ENCODE data around the gene AP4E1.
"Not testable (repeated sequence)": the region's sequence is repeated elsewhere in the genome, so short reads cannot be mapped to it uniquely, and the experiment has no call there.

AP4E1 gene

GRCh38 chr15:50945725-50946124 lies 37.2 kb downstream of the AP4E1 start:
- H3K4me3 Mint-ChIP-seq, result no peak overlapping the region
- no peak for DNase-seq
- H3K9me3 Mint-ChIP-seq, result no peaks in the 10 kb centered on the region
- no peaks in the 10 kb centered on the region for H3K27me3 Mint-ChIP-seq
- H3K4me1 Mint-ChIP-seq (ENCODE audit: low read depth), result no peaks in the 10 kb centered on the region
- no peak overlapping the region for H3K27ac Mint-ChIP-seq
- peaks cover 86% of the 10 kb centered on the region for H3K36me3 Mint-ChIP-seq (ENCODE audit: low read depth)

DNA sequence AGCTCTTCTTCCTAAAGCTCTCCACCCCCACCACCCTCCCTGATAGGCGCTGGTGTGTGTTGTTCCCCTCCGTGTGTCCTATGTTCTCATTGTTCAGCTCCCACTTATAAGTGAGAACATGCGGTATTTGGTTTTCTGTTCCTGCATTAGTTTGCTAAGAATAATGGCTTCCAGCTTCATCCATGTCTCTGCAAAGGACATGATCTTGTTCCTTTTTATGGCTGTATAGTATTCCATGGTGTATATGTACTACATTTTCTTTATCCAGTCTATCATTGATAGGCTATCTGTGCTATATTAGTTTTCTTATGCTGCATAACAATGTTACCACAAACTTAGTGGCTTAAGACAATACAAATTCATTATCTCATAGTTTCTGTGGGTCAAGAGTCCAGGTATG lies 42.3 kb downstream of the AP4E1 start:
- H3K27ac Mint-ChIP-seq; H3K9me3 Mint-ChIP-seq; H3K4me3 Mint-ChIP-seq; H3K4me1 Mint-ChIP-seq (ENCODE audit: low read depth); H3K27me3 Mint-ChIP-seq; DNase-seq: not testable (repeated sequence)
- peaks cover 92% of the 10 kb centered on the region for H3K36me3 Mint-ChIP-seq (ENCODE audit: low read depth)

- Mint-ChIP-seq H3K27me3 (no peaks in the 10 kb centered on the region), H3K36me3 (ENCODE audit: low read depth) (peaks cover 94% of the 10 kb centered on the region)
- DNase-seq, result no peak
Measured at GRCh38 chr15:50953302-50953701, 44.8 kb downstream of the AP4E1 start.

DNA sequence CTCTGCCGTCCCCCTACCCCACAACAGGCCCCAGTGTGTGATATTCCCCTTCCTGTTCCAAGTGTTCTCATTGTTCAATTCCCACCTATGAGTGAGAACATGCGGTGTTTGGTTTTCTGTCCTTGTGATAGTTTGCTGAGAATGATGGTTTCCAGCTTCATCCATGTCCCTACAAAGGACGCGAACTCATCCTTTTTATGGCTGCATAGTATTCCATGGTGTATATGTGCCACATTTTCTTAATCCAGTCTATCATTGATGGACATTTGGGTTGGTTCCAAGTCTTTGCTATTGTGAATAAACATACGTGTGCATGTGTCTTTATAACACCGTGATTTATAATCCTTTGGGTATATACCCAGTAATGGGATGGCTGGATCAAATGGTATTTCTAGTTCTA lies 46.4 kb downstream of the AP4E1 start:
- not testable (repeated sequence) for H3K27me3 Mint-ChIP-seq; DNase-seq; H3K27ac Mint-ChIP-seq; H3K4me1 Mint-ChIP-seq (ENCODE audit: low read depth); H3K4me3 Mint-ChIP-seq
- H3K36me3 Mint-ChIP-seq (ENCODE audit: low read depth), result peaks cover 97% of the 10 kb centered on the region
- peaks cover 16% of the 10 kb centered on the region for H3K9me3 Mint-ChIP-seq

More at GRCh38 chr15:50953302-50953701, 44.8 kb downstream of the AP4E1 start:
- Mint-ChIP-seq H3K27ac (no peak overlapping the region), H3K4me3 (no peak overlapping the region), H3K9me3 (peaks cover 7% of the 10 kb centered on the region), H3K4me1 (ENCODE audit: low read depth) (no peaks in the 10 kb centered on the region)

- H3K27ac Mint-ChIP-seq, result no peak overlapping the region
- H3K27me3 Mint-ChIP-seq, result no peaks in the 10 kb centered on the region
- H3K4me3 Mint-ChIP-seq, result no peak overlapping the region
- H3K4me1 Mint-ChIP-seq (ENCODE audit: low read depth), result no peaks in the 10 kb centered on the region
- peaks cover 51% of the 10 kb centered on the region for H3K9me3 Mint-ChIP-seq
- DNase-seq, result no peak
- H3K36me3 Mint-ChIP-seq (ENCODE audit: low read depth), result peaks cover 98% of the 10 kb centered on the region
Measured at GRCh38 chr15:50959717-50960116, 51.2 kb downstream of the AP4E1 start.

GRCh38 chr15:50964075-50964474 lies 55.6 kb downstream of the AP4E1 start:
- Mint-ChIP-seq H3K4me3 (no peak overlapping the region), H3K4me1 (ENCODE audit: low read depth) (no peaks in the 10 kb centered on the region), H3K27me3 (no peaks in the 10 kb centered on the region), H3K27ac (no peak overlapping the region), H3K9me3 (peaks cover 66% of the 10 kb centered on the region), H3K36me3 (ENCODE audit: low read depth) (peaks cover 95% of the 10 kb centered on the region)
- DNase-seq, result no peak

DNA sequence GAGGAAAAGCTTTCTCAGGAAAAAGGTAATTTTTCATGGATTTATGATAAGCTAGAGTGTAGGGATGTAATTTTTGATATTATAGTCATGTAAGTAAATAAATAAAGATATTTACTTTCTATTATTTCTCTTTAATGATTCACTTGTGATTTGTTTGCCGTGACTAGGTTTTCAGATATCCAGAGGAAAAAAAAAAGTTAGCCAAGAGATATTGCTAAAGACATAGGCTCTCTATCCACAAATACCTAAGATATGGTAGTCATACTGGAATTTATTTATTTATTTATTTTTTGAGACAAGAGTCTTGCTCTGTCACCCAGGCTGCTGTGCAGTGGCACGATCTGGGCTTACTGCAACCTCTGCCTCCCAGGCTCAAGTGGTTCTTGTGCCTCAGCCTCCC lies 59.9 kb downstream of the AP4E1 start:
- H3K4me1 Mint-ChIP-seq (ENCODE audit: low read depth), result peaks cover 4% of the 10 kb centered on the region
- H3K27me3 Mint-ChIP-seq, result no peaks in the 10 kb centered on the region
- peaks cover 58% of the 10 kb centered on the region for H3K9me3 Mint-ChIP-seq
- no peak overlapping the region for H3K4me3 Mint-ChIP-seq
- peaks cover 96% of the 10 kb centered on the region for H3K36me3 Mint-ChIP-seq (ENCODE audit: low read depth)
- DNase-seq, result no peak
- H3K27ac Mint-ChIP-seq, result no peak overlapping the region

- DNase-seq, result no peak
- Mint-ChIP-seq H3K36me3 (ENCODE audit: low read depth) (peaks cover 97% of the 10 kb centered on the region), H3K27me3 (no peaks in the 10 kb centered on the region), H3K9me3 (peaks cover 41% of the 10 kb centered on the region), H3K4me3 (no peak overlapping the region), H3K27ac (no peak overlapping the region), H3K4me1 (ENCODE audit: low read depth) (peaks cover 4% of the 10 kb centered on the region)
Measured at GRCh38 chr15:50970524-50970923, 62.0 kb downstream of the AP4E1 start.

DNA sequence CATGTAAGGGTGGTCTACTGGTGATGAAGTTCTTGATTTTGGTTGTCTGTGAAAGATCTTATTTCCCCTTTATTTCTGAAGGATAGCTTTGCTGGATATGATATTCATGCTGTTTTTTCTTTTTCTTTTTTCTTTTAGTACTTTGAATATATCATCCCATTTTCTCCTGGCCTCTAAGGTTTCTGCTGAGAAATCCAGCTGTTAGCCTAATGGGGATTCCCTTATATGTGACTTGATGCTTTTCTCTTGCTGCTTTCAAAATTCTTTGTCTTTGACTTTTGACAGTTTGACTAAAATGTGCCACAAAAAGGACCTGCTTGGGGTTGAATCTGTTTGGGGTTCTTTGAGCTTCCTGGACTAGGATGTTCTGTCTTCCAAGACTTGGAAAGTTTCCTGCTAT lies 62.6 kb downstream of the AP4E1 start:
- Mint-ChIP-seq H3K4me3 (no peak overlapping the region), H3K27ac (no peak overlapping the region), H3K4me1 (ENCODE audit: low read depth) (peaks cover 4% of the 10 kb centered on the region), H3K27me3 (no peaks in the 10 kb centered on the region), H3K36me3 (ENCODE audit: low read depth) (peaks cover 96% of the 10 kb centered on the region), H3K9me3 (peaks cover 38% of the 10 kb centered on the region)
- no peak for DNase-seq

- Mint-ChIP-seq H3K4me1 (ENCODE audit: low read depth) (peaks cover 4% of the 10 kb centered on the region), H3K27ac (no peak overlapping the region), H3K36me3 (ENCODE audit: low read depth) (peaks cover 96% of the 10 kb centered on the region), H3K27me3 (no peaks in the 10 kb centered on the region), H3K9me3 (peaks cover 38% of the 10 kb centered on the region), H3K4me3 (no peak overlapping the region)
- DNase-seq, result no peak
Measured at GRCh38 chr15:50971542-50971941, 63.1 kb downstream of the AP4E1 start.

- H3K36me3 Mint-ChIP-seq (ENCODE audit: low read depth), result peaks cover 83% of the 10 kb centered on the region
- no peak overlapping the region for H3K4me3 Mint-ChIP-seq
- peaks cover 5% of the 10 kb centered on the region for H3K4me1 Mint-ChIP-seq (ENCODE audit: low read depth)
- no peaks in the 10 kb centered on the region for H3K27me3 Mint-ChIP-seq
- no peak for DNase-seq
- H3K9me3 Mint-ChIP-seq, result peaks cover 31% of the 10 kb centered on the region
- H3K27ac Mint-ChIP-seq, result no peak overlapping the region
Measured at GRCh38 chr15:50973605-50974004, 65.1 kb downstream of the AP4E1 start.

DNA sequence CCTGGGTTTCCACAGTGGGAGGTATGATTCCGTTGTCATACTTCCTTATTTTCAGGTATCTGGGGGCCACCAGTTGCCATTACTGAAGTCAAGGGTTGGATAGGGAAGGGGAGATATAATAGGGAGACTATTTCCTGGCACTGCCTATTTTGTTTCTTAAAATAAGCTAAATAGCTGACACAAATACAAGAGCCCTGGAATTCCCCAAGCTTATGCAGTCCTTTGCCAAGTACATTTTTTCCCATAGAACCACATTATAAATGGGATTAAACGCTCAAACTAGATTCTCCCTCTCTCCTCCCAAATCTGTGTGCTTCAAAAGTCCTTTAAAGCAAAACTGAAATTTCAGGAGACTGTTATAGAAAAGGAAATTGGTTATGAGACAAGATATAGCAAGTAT lies 68.7 kb downstream of the AP4E1 start:
- DNase-seq, result no peak
- H3K4me3 Mint-ChIP-seq, result no peak overlapping the region
- no peaks in the 10 kb centered on the region for H3K27me3 Mint-ChIP-seq
- peaks cover 78% of the 10 kb centered on the region for H3K36me3 Mint-ChIP-seq (ENCODE audit: low read depth)
- H3K4me1 Mint-ChIP-seq (ENCODE audit: low read depth), result peaks cover 6% of the 10 kb centered on the region
- no peak overlapping the region for H3K27ac Mint-ChIP-seq
- H3K9me3 Mint-ChIP-seq, result peaks cover 4% of the 10 kb centered on the region

- Mint-ChIP-seq H3K27ac (no peak overlapping the region), H3K27me3 (no peaks in the 10 kb centered on the region), H3K9me3 (peaks cover 4% of the 10 kb centered on the region), H3K36me3 (ENCODE audit: low read depth) (peaks cover 79% of the 10 kb centered on the region), H3K4me1 (ENCODE audit: low read depth) (peaks cover 6% of the 10 kb centered on the region), H3K4me3 (no peak overlapping the region)
- no peak for DNase-seq
Measured at GRCh38 chr15:50978580-50978979, 70.1 kb downstream of the AP4E1 start.

GRCh38 chr15:50979041-50979440 lies 70.6 kb downstream of the AP4E1 start:
- H3K36me3 Mint-ChIP-seq (ENCODE audit: low read depth), result peaks cover 79% of the 10 kb centered on the region
- H3K4me1 Mint-ChIP-seq (ENCODE audit: low read depth), result peaks cover 6% of the 10 kb centered on the region
- no peak overlapping the region for H3K4me3 Mint-ChIP-seq
- no peak overlapping the region for H3K27ac Mint-ChIP-seq
- H3K9me3 Mint-ChIP-seq, result peaks cover 7% of the 10 kb centered on the region
- no peak for DNase-seq
- no peaks in the 10 kb centered on the region for H3K27me3 Mint-ChIP-seq

- H3K4me3 Mint-ChIP-seq, result no peak overlapping the region
- peaks cover 67% of the 10 kb centered on the region for H3K36me3 Mint-ChIP-seq (ENCODE audit: low read depth)
- no peaks in the 10 kb centered on the region for H3K27me3 Mint-ChIP-seq
Measured at GRCh38 chr15:50993598-50993997, 85.1 kb downstream of the AP4E1 start.

GRCh38 chr15:50996641-50997040 lies 88.2 kb downstream of the AP4E1 start:
- Mint-ChIP-seq H3K36me3 (ENCODE audit: low read depth) (peaks cover 70% of the 10 kb centered on the region), H3K4me3 (no peak overlapping the region), H3K27me3 (no peaks in the 10 kb centered on the region), H3K4me1 (ENCODE audit: low read depth) (no peaks in the 10 kb centered on the region), H3K27ac (no peak overlapping the region), H3K9me3 (no peaks in the 10 kb centered on the region)
- DNase-seq, result no peak

More at GRCh38 chr15:50993598-50993997, 85.1 kb downstream of the AP4E1 start:
- DNase-seq, result no peak
- H3K9me3 Mint-ChIP-seq, result no peaks in the 10 kb centered on the region
- no peak overlapping the region for H3K27ac Mint-ChIP-seq
- H3K4me1 Mint-ChIP-seq (ENCODE audit: low read depth), result no peaks in the 10 kb centered on the region
